CD4-positive, alpha-beta T cell treated with Interleukin-17A for 4 hours (primary cell): ENCODE measurements around the gene AMDHD1.

Experiments used
- DNase-seq: peaks from one replicate; pipeline ENCODE4 v3.0.0-alpha.2; 2020; ENCODE audit warnings: mixed read lengths

The AMDHD1 gene

GRCh38 chr12:95996034-95996658 lies 53.0 kb downstream of the AMDHD1 start, which contains the start of gene HAL:
HAL (minus strand) TSS chr12:95996344; CDS start chr12:95995910, 434 bp downstream.
- DNase-seq, result no peak

GRCh38 chr12:95997276-95997675 lies 54.1 kb downstream of the AMDHD1 start:
- DNase-seq, result no peak

- no peak for DNase-seq
These were observed 54.9 kb downstream of the AMDHD1 start for GRCh38 chr12:95997911-95998510.

- DNase-seq, result peak; percentile 53
These were observed 55.6 kb downstream of the AMDHD1 start for GRCh38 chr12:95998611-95999286.

GRCh38 chr12:95999484-95999883 lies 56.4 kb downstream of the AMDHD1 start:
- DNase-seq, result no peak

GRCh38 chr12:96000858-96001257 lies 57.7 kb downstream of the AMDHD1 start:
- no peak for DNase-seq

GRCh38 chr12:96006727-96007126 lies 63.6 kb downstream of the AMDHD1 start:
- DNase-seq, result no peak

- no peak for DNase-seq
These were observed 64.6 kb downstream of the AMDHD1 start for GRCh38 chr12:96007729-96008128.

GRCh38 chr12:96014943-96015599 lies 71.9 kb downstream of the AMDHD1 start:
- no peak for DNase-seq

GRCh38 chr12:96015672-96016071 lies 72.5 kb downstream of the AMDHD1 start:
- DNase-seq, result peak; percentile 21
